GM12878 (cell line): ENCODE data around the gene CFAP97.

Experiments used
- CTCF ChIP-seq, 3 experiments: IDR thresholded peaks in 2 of 3; conservative IDR thresholded peaks in 1 of 3; 2 replicates each; pipeline ENCODE4 v1.5.1; 2011; ENCODE audit warnings: low read depth in 3 of 3, low read length in 3 of 3, mild to moderate bottlenecking in 3 of 3, control low read depth in 2 of 3, moderate library complexity in 2 of 3, inconsistent platforms in 1 of 3, mixed read lengths in 1 of 3; ENCODE audit not compliant: control insufficient read depth in 2 of 3, insufficient read depth in 1 of 3; ENCODE audit errors: extremely low read depth in 1 of 3
- EGR1 ChIP-seq, 2 experiments: IDR thresholded peaks; 1 replicate in 1 of 2; 2 replicates in 1 of 2; pipeline ENCODE4 v1.6.1; 2011 to 2012; ENCODE audit warnings: low read depth in 2 of 2, low read length in 2 of 2, borderline replicate concordance in 1 of 2, mild to moderate bottlenecking in 1 of 2, moderate library complexity in 1 of 2
- EP300 ChIP-seq, 2 experiments: fragments of 150-350 bp in 1 of 2; IDR thresholded peaks; 2 replicates each; pipeline ENCODE4 v1.6.1; 2011 to 2012; ENCODE audit warnings: low read depth in 2 of 2, low read length in 2 of 2, borderline replicate concordance in 1 of 2, improper control_type of control experiment in 1 of 2, inconsistent platforms in 1 of 2; ENCODE audit not compliant: control insufficient read depth in 1 of 2
- EZH2 ChIP-seq: IDR thresholded peaks from 2 replicates; pipeline ENCODE4 v1.6.1; 2012; ENCODE audit warnings: low read depth, mild to moderate bottlenecking, control low read depth, inconsistent platforms, low read length, borderline replicate concordance; ENCODE audit not compliant: control insufficient read depth
- MAX ChIP-seq: IDR thresholded peaks from 2 replicates; pipeline ENCODE4 v1.6.1; 2012; ENCODE audit warnings: low read depth, low read length, improper control_type of control experiment
- NR2F1 ChIP-seq: fragments of 450-650 bp; conservative IDR thresholded peaks from 2 replicates; pipeline ENCODE4 v1.6.1; 2017; ENCODE audit warnings: mild to moderate bottlenecking
- POLR2A ChIP-seq: IDR thresholded peaks from 2 replicates; pipeline ENCODE4 v1.6.1; 2011; ENCODE audit warnings: low read depth, mild to moderate bottlenecking, low read length
- RCOR1 ChIP-seq: conservative IDR thresholded peaks from 2 replicates; pipeline ENCODE4 v1.6.1; 2012; ENCODE audit warnings: low read depth, low read length, improper control_type of control experiment
- SMARCA5 ChIP-seq: fragments of 450-650 bp; IDR thresholded peaks from 2 replicates; pipeline ENCODE4 v1.6.1; 2017; ENCODE audit warnings: mild to moderate bottlenecking
- ZBTB40 ChIP-seq: fragments of 450-650 bp; IDR thresholded peaks from 2 replicates; pipeline ENCODE4 v1.6.1; 2016; ENCODE audit warnings: mild to moderate bottlenecking, moderate library complexity, borderline replicate concordance
- ZNF592 ChIP-seq: fragments of 450-650 bp; IDR thresholded peaks from 2 replicates; pipeline ENCODE4 v1.6.1; 2017; ENCODE audit warnings: mild to moderate bottlenecking, moderate library complexity

- no peak for TF ChIP-seq POLR2A
- TF ChIP-seq EZH2 = no peak
- TF ChIP-seq ZNF592 = no peak
- TF ChIP-seq RCOR1 = no peak
- TF ChIP-seq MAX = no peak
- no peak for TF ChIP-seq EGR1 (IDR thresholded peaks at IDR 0.05; ENCODE audit: borderline replicate concordance in 1 of 2, low read depth in 2 of 2, low read length in 2 of 2)
- TF ChIP-seq EP300 (IDR thresholded peaks at IDR 0.05; ENCODE audit: borderline replicate concordance in 1 of 2, control insufficient read depth in 1 of 2, low read depth in 2 of 2, low read length in 2 of 2) = no peak
- no peak for TF ChIP-seq CTCF (IDR thresholded peaks at IDR 0.05 in 2 of 3, conservative IDR thresholded peaks at IDR 0.05 in 1 of 3; ENCODE audit: control insufficient read depth in 2 of 3, extremely low read depth in 1 of 3, insufficient read depth in 1 of 3, low read depth in 3 of 3, low read length in 3 of 3)
- TF ChIP-seq NR2F1 = no peak
- TF ChIP-seq ZBTB40 = no peak
- no peak for TF ChIP-seq SMARCA5
These were observed 34.4 kb upstream of the CFAP97 start for GRCh38 chr4:185238215-185238681.
